Heart right ventricle (tissue), 16 donors: ENCODE measurements around the gene RRAD. TPM values are rescaled to one million over a fixed set of nuclear protein-coding genes. Genes with fewer than 3 reads are reported as not detected.

ENCODE experiments used
- ATAC-seq, 8 donors: fragments of 200-7000 bp; cut with Tn5 transposase; one replicate each; pipeline ENCODE4 v1.9.1; 2020; ENCODE audit warnings: mild to moderate bottlenecking in 8 of 8, moderate library complexity in 8 of 8, moderate number of reproducible peaks in 1 of 8
- DNase-seq, 2 donors: peaks; one replicate each; pipeline ENCODE4 v3.0.0-alpha.2; 2020
- H3K27ac ChIP-seq, 10 donors: fragments of 200-600 bp; sonication (generic) in 2 of 10; one replicate each; pipeline versions ENCODE4 v1.5.0 to v1.8.0; 2020 to 2022; ENCODE audit warnings: mild to moderate bottlenecking in 3 of 10
- H3K27me3 ChIP-seq, 7 donors: fragments of 200-600 bp; one replicate each; pipeline ENCODE4 v1.8.0; 2021 to 2022; ENCODE audit warnings: mild to moderate bottlenecking in 2 of 7
- H3K36me3 ChIP-seq, 9 donors: fragments of 200-600 bp; sonication (generic) in 1 of 9; one replicate each; pipeline versions ENCODE4 v1.5.0 to v1.8.0; 2020 to 2022; ENCODE audit warnings: mild to moderate bottlenecking in 2 of 9
- H3K4me1 ChIP-seq, 9 donors: fragments of 200-600 bp; sonication (generic) in 1 of 9; one replicate each; pipeline versions ENCODE4 v1.5.0 to v1.8.0; 2020 to 2022; ENCODE audit warnings: mild to moderate bottlenecking in 4 of 9
- H3K4me3 ChIP-seq, 10 donors: fragments of 200-600 bp; sonication (generic) in 2 of 10; one replicate each; pipeline versions ENCODE4 v1.5.0 to v1.8.0; 2020 to 2022; ENCODE audit warnings: mild to moderate bottlenecking in 7 of 10, moderate library complexity in 2 of 10
- H3K9me3 ChIP-seq, 11 donors: fragments of 200-600 bp in 10 of 11; sonication (generic) in 2 of 11; one replicate each; pipeline versions ENCODE4 v1.5.0 to v1.8.0; 2013 to 2022; ENCODE audit warnings: mild to moderate bottlenecking in 2 of 11, control low read depth in 1 of 11, moderate library complexity in 1 of 11
- WGBS, 2 donors: extraction: QIAGEN DNeasy Blood & Tissue Kit; methylation state at CpG; one replicate each; pipeline ENCODE4 v1.1.7; 2013; ENCODE audit warnings: inconsistent platforms in 1 of 2; 5-methylcytosine and 5-hydroxymethylcytosine counted together
- intact Hi-C, 10 donors: fragments of 100-400 bp; cut with DNase I; formaldehyde crosslinking; loops; one replicate each; pipeline versions ENCODE4 v1.11.1 to v1.14.2; 2022
- polyA plus RNA-seq, 2 donors: library from polyadenylated mRNA; stranded (reverse); fragments of 200-250 nt; gene quantifications; one replicate each; pipeline ENCODE4 v1.2.3, GENCODE V29; 2013
- total RNA-seq, 10 donors: library from RNA; stranded (reverse); fragmentation: NEBNext Ultra II Directional in 3 of 10; extraction: Animal tissue kit (Norgen Biotek cat#: 25700) in 3 of 10; gene quantifications; one replicate each; pipeline versions ENCODE4 v1.2.1 to v1.2.4, GENCODE V29; 2021 to 2023
- TF ChIP-seq, protein P1 (sequence below), 9 donors: fragments of 200-600 bp; sonication (generic) in 2 of 9; IDR thresholded peaks; one replicate each; pipeline versions ENCODE4 v1.5.0 to v1.8.0; 2021 to 2022; ENCODE audit warnings: antibody characterized with exemption in 9 of 9, mild to moderate bottlenecking in 5 of 9, moderate library complexity in 1 of 9
- donor health status: Arrhythmogenic right ventricular cardiomyopathy.
- donor health status: ischemic (EF 13 %, LVEDD 7.1; RV severe dilation, severe dysfunction).
- donor health status: healthy with polysubstance abuse.
- donor health status: DM: no; HTN: yes; CAD: no.
- donor health status: DM: no; HTN: no; CAD: no.
- donor health status: ischemic (EF 25% LVEDD 6.9; RV normal size, moderate dysfunction).
- donor health status: ischemic (EF 25% LVEDD 5.7; RV mildly dilated, moderate dysfunction).
- donor health status: healthy.
- donor health status: DM: yes; HTN: yes; CAD: no.
- donor health status: Ischemic cardiomyopathy.
- donor health status: ischemic (EF 35%, LVEDD 5.7; RV mildly dilated, moderate dysfunction).
- donor health status: nonischemic (EF 11% LVEDD 7.7; RV severe dilation, severe dysfunction).
- donor health status: DM: yes; HTN: yes; CAD: no.
- donor health status: PGD.
- donor health status: ischemic (EF 29% LVEDD 5.4; RV normal size, mild dysfunction).
- donor health status: nonischemic (EF 23%, LVEDD 6.1; RV moderate dilation, normal function).

RRAD gene
- total and polyA plus RNA-seq, 12 donors, result 48.4 to 1,227 (median 122) TPM

DNA sequence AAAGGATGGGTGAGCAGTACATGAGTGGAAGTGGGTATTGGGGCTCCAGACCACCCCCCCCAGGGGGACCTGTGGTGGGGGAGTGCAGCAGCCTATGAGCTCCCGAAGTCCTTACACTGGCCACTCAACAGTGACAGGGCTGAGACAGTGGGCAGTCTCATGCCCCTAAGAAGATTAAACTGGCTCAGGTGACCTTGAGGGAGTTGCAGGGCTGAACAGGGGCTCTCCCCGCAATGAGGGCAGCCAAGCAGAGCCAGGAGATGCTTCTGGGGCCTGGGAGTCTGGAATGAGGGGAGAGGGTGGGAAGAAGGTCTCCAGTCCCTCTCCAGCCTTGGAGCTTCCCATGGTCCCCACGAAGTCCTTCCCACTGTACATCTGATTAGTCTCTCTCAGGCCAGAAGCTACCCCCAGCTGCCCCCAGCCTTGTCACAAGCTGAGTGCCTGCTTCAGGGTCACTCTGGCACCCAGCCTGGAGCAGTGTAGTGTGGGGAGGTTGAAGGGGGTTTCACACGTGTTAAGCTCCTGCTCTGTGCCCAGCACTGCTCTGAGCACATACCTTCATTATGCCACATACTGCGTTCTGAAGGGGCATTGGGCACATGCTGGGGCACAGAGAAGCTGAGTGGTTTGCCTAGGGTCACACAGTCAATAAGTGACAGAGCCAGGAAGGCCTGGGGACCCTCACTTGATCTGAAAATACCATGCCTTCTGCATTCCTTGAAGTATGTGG lies 5.6 kb downstream of the RRAD start:
- H3K27ac ChIP-seq, result peak overlapping the region; percentile 44 to 97 (median 84)
- H3K4me1 ChIP-seq, result peaks cover 5 to 59% (median 24%) of the 10 kb centered on the region in 9 donors
- TF ChIP-seq, protein P1, sequence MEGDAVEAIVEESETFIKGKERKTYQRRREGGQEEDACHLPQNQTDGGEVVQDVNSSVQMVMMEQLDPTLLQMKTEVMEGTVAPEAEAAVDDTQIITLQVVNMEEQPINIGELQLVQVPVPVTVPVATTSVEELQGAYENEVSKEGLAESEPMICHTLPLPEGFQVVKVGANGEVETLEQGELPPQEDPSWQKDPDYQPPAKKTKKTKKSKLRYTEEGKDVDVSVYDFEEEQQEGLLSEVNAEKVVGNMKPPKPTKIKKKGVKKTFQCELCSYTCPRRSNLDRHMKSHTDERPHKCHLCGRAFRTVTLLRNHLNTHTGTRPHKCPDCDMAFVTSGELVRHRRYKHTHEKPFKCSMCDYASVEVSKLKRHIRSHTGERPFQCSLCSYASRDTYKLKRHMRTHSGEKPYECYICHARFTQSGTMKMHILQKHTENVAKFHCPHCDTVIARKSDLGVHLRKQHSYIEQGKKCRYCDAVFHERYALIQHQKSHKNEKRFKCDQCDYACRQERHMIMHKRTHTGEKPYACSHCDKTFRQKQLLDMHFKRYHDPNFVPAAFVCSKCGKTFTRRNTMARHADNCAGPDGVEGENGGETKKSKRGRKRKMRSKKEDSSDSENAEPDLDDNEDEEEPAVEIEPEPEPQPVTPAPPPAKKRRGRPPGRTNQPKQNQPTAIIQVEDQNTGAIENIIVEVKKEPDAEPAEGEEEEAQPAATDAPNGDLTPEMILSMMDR (IDR thresholded peaks at IDR 0.05), result no peak
- intact Hi-C loops, result no loop called here
- H3K4me3 ChIP-seq, result no peak overlapping the region
- H3K36me3 ChIP-seq, result peaks cover 0 to 14% (median 0%) of the 10 kb centered on the region in 9 donors
- WGBS, 2 donors, result 43 to 49% methylated on average over 5 of the region's 5 CpGs
- no peaks in the 10 kb centered on the region for H3K9me3 ChIP-seq
- no peak for DNase-seq
- H3K27me3 ChIP-seq, result peaks cover 0 to 44% (median 21%) of the 10 kb centered on the region in 7 donors
- peak in 5 of 8 donors; percentile 5 to 19 (median 7) for ATAC-seq

DNA sequence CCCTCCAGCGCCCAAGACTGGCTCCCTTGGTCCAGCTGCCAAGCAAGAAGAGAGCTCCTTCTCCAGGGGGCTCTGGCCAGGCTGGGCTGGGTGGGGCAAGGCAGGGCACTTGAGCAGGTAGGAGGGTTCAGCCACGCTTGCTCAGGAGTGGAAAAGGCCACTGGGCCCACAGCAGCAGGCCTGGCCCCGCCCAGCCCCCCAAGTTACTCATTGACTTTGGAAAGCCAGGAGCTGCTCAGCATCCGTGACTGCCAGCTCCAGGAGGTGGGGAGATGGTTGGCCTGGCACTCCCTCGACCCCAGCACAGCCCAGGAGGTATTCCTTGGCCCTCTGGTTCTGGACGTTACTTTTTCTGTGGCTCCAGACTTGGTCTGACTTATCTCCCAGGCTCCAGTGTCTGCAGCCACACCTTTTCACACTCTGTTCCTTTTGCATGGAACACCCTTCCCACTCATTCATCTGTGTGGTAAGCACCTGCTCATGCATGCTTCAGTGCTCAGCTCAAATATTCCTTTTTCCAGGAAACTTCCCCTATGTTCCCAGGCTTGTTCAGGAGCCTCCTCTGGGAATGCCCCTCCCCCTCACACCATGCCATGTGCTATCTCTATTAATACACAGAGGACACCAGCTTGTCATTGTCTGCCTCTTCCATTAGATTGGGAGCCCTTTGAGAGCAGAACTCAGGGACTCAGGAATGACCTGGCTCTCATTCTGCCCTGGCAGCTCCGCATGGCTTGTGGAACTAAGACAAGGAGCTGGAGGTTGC lies 6.3 kb downstream of the RRAD start, which contains the start of gene CDH16:
Gene CDH16, minus strand, starts transcription at position 83 of the 766 bp plus-strand sequence. CDS start 820 bp downstream, outside the sequence.
- Histone ChIP-seq H3K27me3 (peaks cover 0 to 36% (median 13%) of the 10 kb centered on the region in 7 donors), H3K4me1 (peaks cover 3 to 52% (median 24%) of the 10 kb centered on the region in 9 donors), H3K27ac (peak within 1 kb of the TSS; percentile 44 to 97 (median 84)), H3K4me3 (no peak within 1 kb of the TSS), H3K9me3 (no peaks in the 10 kb centered on the region), H3K36me3 (peaks cover 0 to 12% (median 0%) of the 10 kb centered on the region in 9 donors)
- TF ChIP-seq, protein P1 (IDR thresholded peaks at IDR 0.05), result no peak
- peak in 6 of 8 donors; percentile 3 to 26 (median 10) for ATAC-seq
- DNase-seq, result no peak
- 61 to 68% methylated on average over 7 of the region's 7 CpGs for WGBS, 2 donors
- intact Hi-C loops, result no loop called here

DNA sequence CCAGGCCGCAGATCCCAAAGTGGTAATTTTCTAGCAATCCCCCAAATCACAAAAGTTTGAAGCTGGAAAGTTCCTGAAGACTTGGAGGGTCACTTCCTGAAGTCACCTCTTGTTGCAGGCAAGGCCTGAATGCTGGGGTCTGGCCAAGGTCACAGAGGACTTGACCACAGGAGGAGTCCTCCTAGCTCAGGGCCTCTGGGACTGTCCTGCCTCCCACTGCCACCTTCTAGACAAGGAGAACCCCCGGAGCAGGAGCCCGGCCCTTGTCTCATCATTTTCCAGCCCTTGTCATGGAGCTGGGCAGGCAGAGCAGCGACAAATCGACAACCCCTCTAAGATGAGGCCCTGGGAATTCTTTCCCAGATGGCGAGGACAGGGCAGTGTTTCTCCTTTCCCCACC lies 7.0 kb downstream of the RRAD start:
- no peak for ATAC-seq
- Histone ChIP-seq H3K4me3 (no peak overlapping the region), H3K27ac (peak overlapping the region in 6 of 10 donors; percentile 73 to 97 (median 86)), H3K36me3 (peaks cover 0 to 9% (median 0%) of the 10 kb centered on the region in 9 donors), H3K27me3 (peaks cover 0 to 30% (median 7%) of the 10 kb centered on the region in 7 donors), H3K4me1 (peaks cover 3 to 46% (median 24%) of the 10 kb centered on the region in 9 donors), H3K9me3 (no peaks in the 10 kb centered on the region)
- 81 to 87% methylated on average over 6 of the region's 6 CpGs for WGBS, 2 donors
- TF ChIP-seq, protein P1 (IDR thresholded peaks at IDR 0.05), result no peak
- intact Hi-C loops, result no loop called here
- no peak for DNase-seq

DNA sequence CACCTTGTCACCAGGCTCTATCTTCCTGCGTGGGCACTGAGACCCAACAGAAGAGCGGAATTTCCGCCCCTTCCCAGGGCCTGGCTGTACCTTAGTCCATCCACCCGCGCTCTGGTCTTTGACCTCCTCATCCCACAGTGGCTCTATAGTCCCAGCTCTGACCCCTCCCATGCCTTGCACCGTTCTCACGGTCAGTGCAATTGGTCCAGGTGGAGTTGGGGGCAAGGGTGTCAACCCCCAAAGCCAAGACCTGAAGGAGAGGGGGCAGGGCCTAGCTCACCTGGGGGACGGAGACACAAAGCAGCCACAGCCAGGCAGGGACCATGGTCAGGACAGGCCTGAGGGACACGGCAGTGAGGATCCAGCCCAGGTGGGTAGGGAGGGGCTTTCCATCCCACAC lies 7.6 kb downstream of the RRAD start:
- WGBS, 2 donors, result 90% methylated on average over 9 of the region's 9 CpGs
- H3K27ac ChIP-seq, result no peak overlapping the region

More for the DNA sequence above, 7.6 kb downstream of the RRAD start:
- DNase-seq (no peak), ATAC-seq (no peak)
- intact Hi-C loops, result no loop called here
- TF ChIP-seq, protein P1 (IDR thresholded peaks at IDR 0.05), result no peak
- H3K4me3 ChIP-seq, result no peak overlapping the region
- H3K27me3 ChIP-seq, result peaks cover 0 to 25% (median 2%) of the 10 kb centered on the region in 7 donors
- H3K36me3 ChIP-seq, result peaks cover 0 to 9% (median 0%) of the 10 kb centered on the region in 9 donors
- H3K4me1 ChIP-seq, result peaks cover 0 to 40% (median 24%) of the 10 kb centered on the region in 9 donors
- H3K9me3 ChIP-seq, result no peaks in the 10 kb centered on the region
